SK-N-SH treated with all-trans-retinoic acid at 6 μM for 48 hours (cell line): Measurements from ENCODE around the gene GSX1.

Source experiments
- POU6F1 ChIP-seq: fragments of 250-450 bp; sonication (Bioruptor Pico); IDR thresholded peaks from 2 replicates; pipeline ENCODE4 v1.8.0; 2021; ENCODE audit warnings: low read depth, mild to moderate bottlenecking, moderate library complexity, borderline replicate concordance

GSX1 gene

DNA sequence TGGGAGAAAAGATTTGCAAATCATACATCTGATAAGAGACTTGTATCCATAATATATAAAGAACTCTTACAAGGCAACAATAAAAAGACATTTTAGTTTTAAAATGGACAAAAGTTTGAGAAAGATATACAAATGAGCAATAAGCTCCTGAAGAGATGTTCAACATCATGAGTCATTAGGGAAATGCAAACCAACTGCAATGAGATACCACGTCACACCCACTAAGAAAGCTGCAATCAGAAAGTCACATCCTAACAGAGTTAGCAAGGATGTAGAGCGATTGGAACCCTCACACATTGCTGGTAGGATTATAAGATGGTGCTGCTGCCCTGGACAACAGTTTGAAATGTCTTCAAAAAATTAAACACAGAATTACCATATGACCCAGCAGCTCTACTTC lies 50.3 kb downstream of the GSX1 start (continued):
- no peak for TF ChIP-seq POU6F1 (CRISPR knock-in tag)
